ENCODE results near the gene HOXC10. TPM values are rescaled to one million over a fixed set of nuclear protein-coding genes. Genes with fewer than 3 reads are reported as not detected.
A peak's percentile ranks its signal among the peaks of the same experiment; 100 is the strongest.

Gene HOXC10
- total and polyA plus RNA-seq, 10 of the 15 experiments (the other 5 are each of a cell fraction or from before 2014, with no cell fraction given), result 0.59 TPM; not detected in 9

- TF ChIP-seq ZNF274 (IDR thresholded peaks at IDR 0.05; ENCODE audit: insufficient read depth, insufficient read length) (no peak), RFX5 (IDR thresholded peaks at IDR 0.05; ENCODE audit: low read depth, low read length) (no peak), WRNIP1 (IDR thresholded peaks at IDR 0.05; ENCODE audit: borderline replicate concordance, low read depth, low read length) (no peak), MTA3 (IDR thresholded peaks at IDR 0.05; ENCODE audit: borderline replicate concordance, low read length) (no peak), IRF3 (IDR thresholded peaks at IDR 0.05) (no peak)
Measured at GRCh38 chr12:53998900-53999236, 13.9 kb downstream of the HOXC10 start (continued).

- Histone ChIP-seq H3K79me2 (ENCODE audit: control insufficient read depth, insufficient read depth, low read length) (no peaks in the 10 kb centered on the region), H3K4me1 (ENCODE audit: control insufficient read depth, insufficient read depth, low read length) (peaks cover 7% of the 10 kb centered on the region), H3K4me3 (no peak overlapping the region), H3K9ac (ENCODE audit: control insufficient read depth, insufficient read depth, low read length) (no peak overlapping the region), H4K20me1 (ENCODE audit: control insufficient read depth, insufficient read depth) (no peaks in the 10 kb centered on the region), H3K4me2 (ENCODE audit: control insufficient read depth, insufficient read depth) (0 out of 2 replicates have a peak overlapping the region, but pooled peaks have one; percentile 2), H3K27ac (ENCODE audit: control insufficient read depth, insufficient read depth) (no peak overlapping the region), H3K36me3 (ENCODE audit: control insufficient read depth in 2 of 2, insufficient read depth in 2 of 2, low read length in 1 of 2) (no peaks in the 10 kb centered on the region), H2AFZ (ENCODE audit: control insufficient read depth, low read depth, low read length) (no peak overlapping the region), H3K27me3 (replicated peaks in 1 of 2; ENCODE audit: control insufficient read depth in 2 of 2, insufficient read depth in 2 of 2, low read length in 1 of 2) (peaks cover 21 to 39% of the 10 kb centered on the region in 2 experiments), H3K9me3 (replicated peaks; ENCODE audit: control insufficient read depth, insufficient read depth, low read length) (no peaks in the 10 kb centered on the region)
- POLR2A ChIA-PET, result interaction anchor here (0.6 to 1.2 kb wide), 3 partner anchors 9 to 206 kb away, joined by 3 to 5 read pairs (median 3); no protein-coding TSS in a partner anchor
- no peak for FAIRE-seq
- CTCF ChIA-PET, result interaction anchor here (0.8 to 4.2 kb wide), 8 partner anchors 12 to 217 kb away, joined by 3 to 20 read pairs (median 3); partner anchors contain the start of genes HOXC10 and HOXC5
- intact Hi-C loops (cut with micrococcal nuclease; ENCODE audit: unreplicated experiment) (loop anchor here (10.0 kb wide), 1 partner anchor 375 kb away; no protein-coding TSS in a partner anchor), in situ Hi-C loops (cut with MboI) (no loop called here)
- ATAC-seq, result no peak
- DNase-seq (ENCODE audit: low read depth, low spot score), result no peak
- RAD21 ChIA-PET (ENCODE audit: unreplicated experiment), result interaction anchor here (0.6 to 1.5 kb wide), 6 partner anchors 9 to 279 kb away, joined by 3 to 6 read pairs (median 4); partner anchors contain the start of genes HOXC10 and SMUG1
- SMC1A ChIA-PET (ENCODE audit: uncharacterized antibody, unreplicated experiment), result interaction anchor here (1.0 to 1.1 kb wide), 4 partner anchors 9 to 34 kb away, joined by 3 to 5 read pairs (median 3); partner anchors contain the start of genes HOXC5 and HOXC8
- BruUV-seq (replicated peaks), result no TSS peak
- 30% methylated on average over 31 of the region's 35 CpGs for WGBS (ENCODE audit: insufficient coverage, insufficient replicate concordance, low lambda C conversion rate, missing lambda C conversion rate)
- TF ChIP-seq PKNOX1 (IDR thresholded peaks at IDR 0.05) (peak; percentile 63; the same call in 1 of the 2 replicates), SUZ12 (IDR thresholded peaks at IDR 0.05; ENCODE audit: unreplicated experiment) (peak; percentile 87), PBX3 (IDR thresholded peaks at IDR 0.05; ENCODE audit: insufficient replicate concordance, low read depth, low read length) (peak; percentile 42), BHLHE40 (IDR thresholded peaks at IDR 0.05; ENCODE audit: borderline replicate concordance in 1 of 2, low read depth in 2 of 2, low read length in 1 of 2) (no peak), NR2F1 (conservative IDR thresholded peaks at IDR 0.05) (no peak), HDGF (IDR thresholded peaks at IDR 0.05) (no peak), ATF7 (IDR thresholded peaks at IDR 0.05; ENCODE audit: low read depth) (peak; percentile 26; the same call in 1 of the 2 replicates), ZNF207 (IDR thresholded peaks at IDR 0.05; ENCODE audit: borderline replicate concordance) (no peak), RAD51 (IDR thresholded peaks at IDR 0.05) (peak; percentile 88), USF1 (IDR thresholded peaks at IDR 0.05; ENCODE audit: borderline replicate concordance, extremely low read length, insufficient read depth, low read depth, low read length) (peak; percentile 53), EZH2 (IDR thresholded peaks at IDR 0.05; ENCODE audit: borderline replicate concordance, control insufficient read depth, low read depth, low read length) (peak; percentile 8; the same call in 1 of the 2 replicates), TCF12 (IDR thresholded peaks at IDR 0.05; ENCODE audit: low read depth, low read length) (no peak)
Measured at GRCh38 chr12:53999559-54000115, 14.7 kb downstream of the HOXC10 start.
